AG08396 (cell line): ENCODE data around the gene CCDC88C.

Experiments used
- DNase-seq: peaks from one replicate; pipeline ENCODE4 v3.0.0; 2012; ENCODE audit warnings: low spot score, mixed read lengths

The CCDC88C gene

DNA sequence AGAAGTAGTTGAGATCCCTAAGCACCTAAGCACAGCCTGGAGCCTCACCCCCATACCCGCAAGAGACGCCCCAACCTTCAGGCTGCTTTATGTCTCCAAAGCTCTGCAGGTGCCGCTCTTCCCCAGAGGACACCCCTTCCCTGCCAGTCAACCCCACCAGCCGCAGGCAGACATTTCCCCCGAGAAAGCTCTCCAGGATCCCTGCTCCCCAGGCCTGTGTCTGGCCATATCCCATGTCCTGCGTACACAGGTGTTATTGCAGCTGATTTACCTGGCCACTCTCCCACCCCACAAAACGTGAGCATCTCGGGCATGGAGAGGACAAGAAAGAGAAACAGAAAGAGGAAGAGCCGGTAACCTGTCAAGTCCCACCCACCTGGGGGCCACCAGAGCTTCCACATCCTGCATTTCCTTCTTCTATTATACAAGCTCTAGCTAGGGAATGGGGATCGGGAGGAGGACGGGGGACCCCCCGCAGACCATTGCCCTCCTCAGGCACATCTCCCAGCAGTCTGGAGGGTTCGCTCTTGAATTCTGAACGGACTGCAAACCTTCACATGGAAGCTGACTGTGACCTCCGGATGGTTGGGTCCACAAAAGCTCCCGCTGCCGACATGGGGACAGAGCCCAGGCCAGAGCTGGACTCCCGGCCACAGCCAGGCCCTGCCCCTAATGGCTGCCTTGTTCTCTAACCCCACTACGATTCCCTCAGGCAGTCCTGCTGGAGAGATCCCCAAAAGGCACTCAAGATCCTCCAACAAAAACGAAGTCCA is 17.6 kb downstream of the CCDC88C start:
- no peak for DNase-seq

DNA sequence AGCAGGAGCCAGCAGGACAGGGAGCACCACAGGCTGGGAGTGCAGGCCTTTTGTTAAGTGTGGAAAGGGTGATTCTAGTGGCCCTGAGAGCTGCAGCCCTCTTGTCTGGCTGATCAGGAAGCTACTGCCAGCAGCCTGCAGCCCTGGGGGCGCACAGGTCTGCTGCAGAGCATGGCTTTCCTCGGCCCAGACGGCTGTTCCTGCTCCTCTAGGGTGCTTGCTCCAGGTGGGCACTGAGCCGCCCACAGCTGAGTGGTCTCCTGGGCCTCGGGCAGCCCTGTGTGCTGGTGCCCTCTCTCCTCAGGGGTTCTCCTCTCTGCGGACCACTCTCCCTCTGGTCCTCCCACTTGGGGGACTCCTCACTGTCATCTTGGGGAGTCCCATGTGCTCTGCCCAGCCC is 18.9 kb downstream of the CCDC88C start:
- no peak for DNase-seq

GRCh38 chr14:91397965-91398591 is 19.5 kb downstream of the CCDC88C start:
- DNase-seq, result no peak

DNA sequence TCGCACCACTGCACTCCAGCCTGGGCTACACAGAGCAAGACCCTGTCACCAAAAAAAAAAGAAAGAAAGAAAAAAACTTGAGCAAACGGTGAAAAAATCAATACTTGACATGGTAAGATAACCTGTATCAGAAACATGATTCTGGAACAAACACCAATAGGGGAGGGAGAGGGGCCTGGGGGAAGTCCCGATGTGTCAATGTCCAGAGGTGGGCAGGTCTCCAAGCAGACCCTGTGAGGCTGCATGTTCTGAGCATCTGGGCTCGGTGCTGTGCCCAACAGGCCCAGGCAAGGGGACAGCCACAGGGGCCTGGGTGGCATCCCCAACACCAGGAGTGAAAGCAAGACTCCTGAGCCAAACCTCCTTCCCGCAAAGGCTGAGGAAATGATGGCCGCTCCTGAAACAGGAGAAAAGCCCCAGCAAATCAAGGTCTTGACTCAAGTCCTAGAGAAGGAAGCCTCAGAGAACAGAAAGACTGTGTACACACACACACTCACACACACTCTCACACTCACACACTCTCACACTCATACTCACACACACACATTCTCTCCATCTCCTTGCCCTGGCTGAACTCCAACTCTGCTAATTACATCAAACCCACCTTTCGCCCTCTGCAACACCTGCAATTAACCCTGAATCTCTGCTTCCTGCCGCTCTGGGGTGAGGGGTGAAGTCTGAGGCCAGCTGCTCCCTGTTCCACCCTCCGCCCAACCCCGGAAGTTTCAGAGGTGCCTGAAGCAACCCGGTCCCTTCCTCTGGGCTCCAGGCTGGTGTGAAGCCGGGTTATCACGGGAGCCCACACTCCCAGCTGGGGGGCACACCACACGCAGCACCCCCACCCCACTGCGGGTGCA is 20.4 kb downstream of the CCDC88C start:
- no peak for DNase-seq

GRCh38 chr14:91396013-91396660 is 21.5 kb downstream of the CCDC88C start:
- DNase-seq, result no peak

- DNase-seq, result no peak
Measured at GRCh38 chr14:91395466-91395865, 22.2 kb downstream of the CCDC88C start.

DNA sequence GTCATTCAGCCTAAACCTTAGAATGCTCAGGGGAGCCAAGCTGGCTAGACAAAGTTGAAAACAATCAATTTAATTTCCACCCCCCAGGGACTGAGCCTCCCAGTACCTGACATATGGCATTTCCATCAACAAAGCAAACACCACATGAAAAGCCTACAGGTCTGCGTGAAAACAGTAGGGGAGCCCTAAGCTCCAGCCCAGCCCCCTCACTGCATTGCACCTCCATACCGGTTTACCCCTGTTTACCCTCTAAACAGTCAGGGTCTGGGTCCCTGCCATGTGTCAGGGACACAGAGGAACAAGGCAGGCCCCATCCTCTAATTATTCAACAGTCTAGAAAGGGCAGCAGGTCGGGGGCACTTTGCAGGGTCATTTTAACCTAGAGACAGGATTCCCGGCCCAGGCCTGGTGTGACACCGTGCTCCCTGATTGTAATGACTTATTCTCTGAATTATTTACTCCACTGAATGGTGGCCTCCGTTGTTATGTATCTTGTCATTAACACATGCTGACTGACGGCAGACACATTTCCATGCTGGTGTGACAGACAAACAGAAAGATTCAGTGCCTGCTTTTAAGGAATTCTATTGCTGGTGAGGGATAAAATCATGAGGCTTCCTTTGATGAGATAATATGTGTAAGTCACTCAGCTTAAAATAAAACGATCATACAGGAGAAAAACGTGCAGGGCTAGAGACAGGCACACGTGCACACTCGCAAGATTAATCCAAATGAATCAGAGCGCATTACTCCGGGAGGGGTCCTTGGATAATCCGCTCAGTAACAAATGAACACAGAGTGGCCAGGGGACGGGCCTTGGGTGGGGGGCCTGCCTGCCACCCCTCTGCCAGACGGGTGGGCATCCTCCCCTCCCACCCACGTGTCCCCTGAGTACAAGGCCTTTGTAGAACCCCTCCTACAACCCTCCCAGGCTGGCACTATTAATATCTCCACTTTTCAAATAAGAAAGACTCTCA is 23.2 kb downstream of the CCDC88C start:
- no peak for DNase-seq

DNA sequence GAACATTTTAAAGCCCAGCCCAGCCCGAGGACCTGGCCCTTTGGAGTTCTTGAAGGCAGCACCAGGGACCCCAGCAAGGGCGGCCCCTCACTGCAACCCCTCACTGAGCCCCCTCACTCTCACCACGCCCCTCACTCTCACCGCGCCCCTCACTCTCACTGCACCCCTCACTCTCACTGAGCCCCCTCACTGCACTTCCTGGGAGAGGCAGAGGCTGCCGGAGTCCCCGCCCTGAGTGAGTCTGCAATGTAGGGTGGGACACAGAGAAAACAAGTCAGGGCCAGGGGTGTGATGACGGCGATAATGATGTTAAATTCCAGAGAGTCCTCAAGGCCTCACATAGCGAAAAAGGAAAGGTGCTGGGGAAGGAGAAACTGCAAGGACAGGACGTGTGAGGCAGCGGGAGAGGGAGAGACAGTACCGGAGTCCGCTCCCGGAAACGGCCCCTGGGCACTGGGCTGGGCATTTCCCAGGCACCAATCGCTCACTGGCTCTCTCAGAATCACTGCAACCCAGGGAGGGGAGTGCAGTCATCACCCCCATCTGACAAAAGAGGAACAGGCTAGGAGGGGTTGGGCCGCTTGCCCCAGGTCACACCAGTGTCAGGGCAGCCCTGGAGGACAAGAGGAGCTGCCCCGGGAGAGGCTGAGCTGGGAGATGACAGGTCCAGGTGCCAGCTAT is 24.9 kb downstream of the CCDC88C start:
- no peak for DNase-seq

DNA sequence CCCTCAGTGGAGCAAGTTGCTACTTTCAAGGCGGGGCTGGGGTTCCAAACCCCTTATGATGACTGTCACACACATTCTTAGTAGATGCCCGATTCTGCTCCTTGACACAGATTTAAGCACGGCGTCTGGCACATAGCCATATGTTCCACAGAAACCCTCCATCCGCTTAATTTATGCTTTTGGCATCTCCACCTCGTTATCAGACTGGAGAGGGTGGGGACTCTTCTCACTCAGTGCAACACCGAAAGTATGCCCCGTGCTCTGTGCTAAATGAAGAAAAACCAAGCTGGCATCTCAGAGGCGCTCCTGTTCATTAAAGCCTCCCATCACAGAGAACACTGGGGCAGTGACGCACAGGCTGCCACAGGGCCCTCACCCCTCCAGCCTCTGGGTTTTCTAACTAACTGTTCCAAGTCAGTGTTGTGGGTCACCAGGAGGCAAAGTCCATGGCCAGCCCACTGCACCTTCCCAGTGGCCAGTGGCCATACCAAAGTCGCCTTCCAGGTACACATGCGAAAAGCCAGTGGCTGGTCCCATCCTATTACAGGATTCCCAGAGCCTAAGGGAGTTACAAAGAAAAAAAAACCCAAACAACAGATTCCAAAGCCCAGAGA is 27.3 kb downstream of the CCDC88C start:
- no peak for DNase-seq

GRCh38 chr14:91389150-91389549 is 28.5 kb downstream of the CCDC88C start:
- DNase-seq, result no peak

DNA sequence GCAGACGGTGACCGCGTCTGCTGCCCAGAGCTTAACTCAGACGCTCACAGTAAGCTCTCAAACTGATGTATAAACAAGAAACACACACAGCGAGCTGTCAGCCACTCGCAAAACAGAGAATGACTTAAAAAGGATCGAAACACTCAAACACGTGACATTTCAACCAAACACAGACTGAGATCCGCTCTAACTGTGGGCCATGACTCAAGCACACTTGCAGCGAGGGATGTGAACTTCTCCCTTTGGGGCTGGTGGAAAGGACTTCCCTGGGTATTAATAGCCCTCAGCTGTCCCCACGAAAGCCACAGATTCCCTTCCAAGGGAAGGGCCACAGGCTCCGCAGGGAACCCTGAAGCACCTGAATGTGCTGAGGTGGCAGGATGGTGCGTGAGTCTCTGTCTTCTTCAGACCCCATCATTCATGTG is 29.1 kb downstream of the CCDC88C start:
- peak; percentile 73 for DNase-seq

DNA sequence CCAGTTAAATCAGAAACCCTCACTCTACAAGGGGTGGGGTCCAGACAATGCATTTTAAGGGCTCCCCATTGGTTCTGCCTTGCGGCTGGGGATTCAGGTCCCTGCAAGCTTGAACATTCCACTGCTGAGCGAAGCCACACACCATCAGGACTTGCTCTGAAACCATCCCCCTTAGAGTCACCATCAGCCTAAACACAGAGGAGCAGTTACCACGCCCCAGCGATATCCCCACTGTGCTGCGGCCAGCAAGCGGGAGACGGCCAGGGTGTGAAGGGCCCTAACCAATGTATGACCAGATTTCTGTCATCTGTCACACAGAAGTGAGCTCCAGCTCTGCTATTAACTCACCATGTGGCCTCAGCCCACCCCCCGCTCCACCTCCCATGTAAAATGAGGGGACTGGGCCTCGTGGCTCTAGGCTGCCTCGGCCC is 29.7 kb downstream of the CCDC88C start:
- no peak for DNase-seq

DNA sequence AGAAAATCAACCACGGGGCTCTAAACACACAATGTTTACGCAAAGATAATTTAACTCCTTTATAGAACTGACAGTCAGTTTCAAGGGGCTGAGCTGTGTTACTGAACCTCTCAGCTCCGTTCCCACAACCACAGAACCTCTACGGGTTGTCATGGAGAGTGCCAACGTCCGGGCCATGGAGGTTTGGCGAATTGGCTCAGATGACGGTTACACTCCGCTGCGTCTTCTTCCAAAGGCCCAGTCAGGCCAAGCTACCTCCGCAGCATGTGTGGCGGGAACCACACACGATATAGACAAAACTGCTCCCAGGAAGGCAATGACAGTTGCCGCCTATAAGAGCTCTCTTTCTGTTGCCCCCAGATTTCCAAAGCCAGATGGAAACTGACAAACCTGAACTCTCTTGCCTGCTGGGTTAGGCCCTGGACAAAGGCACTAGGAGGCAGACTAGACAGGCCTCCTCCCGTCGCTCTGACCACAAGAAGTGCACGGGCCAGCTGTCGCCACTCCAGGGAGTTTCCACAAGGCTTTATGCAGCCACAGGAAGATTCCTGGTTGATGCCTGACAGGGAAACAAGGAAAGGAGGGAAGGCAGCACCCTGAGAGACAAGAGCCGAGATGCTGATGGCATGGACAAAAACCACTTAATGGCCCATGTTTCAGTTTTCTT is 30.3 kb downstream of the CCDC88C start:
- peak; percentile 42 for DNase-seq

GRCh38 chr14:91385697-91386096 is 31.9 kb downstream of the CCDC88C start:
- DNase-seq, result no peak

DNA sequence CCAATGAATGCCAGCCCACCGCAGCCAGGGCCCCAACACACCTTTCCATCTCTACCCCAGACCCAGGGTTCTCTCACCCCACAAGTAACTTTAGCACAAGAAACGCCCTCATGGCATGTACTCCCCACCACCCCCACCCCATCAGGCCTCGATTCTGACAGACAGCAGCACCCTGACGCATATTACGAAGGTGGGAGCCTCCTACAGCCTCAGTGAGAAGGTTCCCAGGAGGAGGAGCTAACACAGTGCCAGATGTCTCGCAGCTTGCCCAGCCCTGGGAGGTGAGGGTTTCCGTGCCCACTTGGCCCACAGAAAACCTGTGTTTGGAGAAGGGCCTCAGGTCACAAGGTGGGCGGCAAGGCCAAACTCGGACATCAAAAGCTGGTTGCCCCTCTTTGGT is 32.4 kb downstream of the CCDC88C start:
- no peak for DNase-seq

DNA sequence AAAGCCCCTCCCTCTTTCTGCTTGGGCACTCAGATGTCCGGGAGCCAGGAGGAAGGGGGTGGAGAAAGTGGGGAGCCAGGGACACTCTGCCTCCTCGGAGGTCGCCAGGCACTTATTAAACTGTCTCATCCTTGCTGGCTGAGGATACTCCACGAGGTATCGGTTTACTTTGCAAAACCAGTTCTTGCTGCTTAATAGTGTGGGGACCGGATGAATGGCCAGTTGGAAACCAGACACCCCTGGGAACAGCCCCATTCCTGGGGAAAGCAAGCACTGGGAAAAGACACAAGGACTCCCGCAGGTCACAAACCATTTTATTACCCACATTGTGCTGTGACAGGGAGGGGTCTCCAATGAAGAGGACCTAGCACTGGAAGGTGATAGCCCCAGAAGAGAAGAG is 34.2 kb downstream of the CCDC88C start:
- no peak for DNase-seq

DNA sequence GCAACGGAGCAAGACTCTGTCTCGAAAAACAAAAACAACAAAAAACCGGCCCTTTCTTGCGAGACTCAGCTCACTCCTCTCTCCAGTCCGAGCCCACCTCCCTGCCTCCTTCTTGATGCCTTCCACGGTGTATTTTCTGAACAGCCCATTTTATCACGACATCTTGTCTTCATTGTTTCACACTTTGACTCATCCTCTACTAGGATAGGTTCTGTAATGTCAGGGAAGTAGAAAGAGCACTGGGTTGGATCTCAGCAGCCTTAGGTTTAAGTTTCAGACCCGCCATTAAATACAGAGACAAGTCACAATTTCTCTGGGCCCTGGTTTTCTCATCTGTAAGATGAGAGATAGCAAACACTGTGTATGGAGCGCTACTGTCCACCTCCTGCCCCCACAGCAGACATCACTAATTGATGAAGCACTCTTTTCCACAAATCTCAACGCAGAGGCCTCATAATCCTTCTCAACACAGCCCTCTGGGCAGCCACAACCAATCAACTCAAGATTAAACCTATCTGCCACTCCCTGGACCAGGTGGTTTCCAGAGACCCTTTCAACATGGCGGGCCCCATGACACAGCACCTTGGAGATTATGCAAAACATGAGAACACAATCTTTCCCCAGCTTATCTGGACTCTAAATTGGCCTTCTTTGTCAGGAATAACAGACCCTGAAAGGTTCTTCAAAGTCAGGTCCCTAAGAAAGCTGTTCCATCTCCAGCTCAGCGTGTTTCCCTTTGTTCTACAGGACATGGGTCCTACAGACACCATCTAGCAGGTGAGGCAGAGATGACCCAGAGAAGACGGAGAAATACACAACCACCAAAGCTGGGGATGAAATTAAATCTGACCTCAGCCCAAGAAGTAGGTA is 35.6 kb downstream of the CCDC88C start:
- DNase-seq, result no peak

GRCh38 chr14:91380610-91381371 is 36.8 kb downstream of the CCDC88C start:
- DNase-seq, result no peak
